HG02798 (cell line): ENCODE results near the gene EDEM3.
"Not testable (repeated sequence)": the region's sequence is repeated elsewhere in the genome, so short reads cannot be mapped to it uniquely, and the experiment has no call there.

Experiments
- ATAC-seq: cut with Tn5 transposase; IDR thresholded peaks from one replicate; pipeline ENCODE4 v1.9.1; 2021; ENCODE audit warnings: mild to moderate bottlenecking; ENCODE audit not compliant: unreplicated experiment, poor library complexity

EDEM3 gene

GRCh38 chr1:184770181-184770979 lies 15.7 kb upstream of the EDEM3 start:
- ATAC-seq: no peak

- no peak for ATAC-seq
Measured at GRCh38 chr1:184769241-184769640, 14.6 kb upstream of the EDEM3 start.

- no peak for ATAC-seq
Measured at GRCh38 chr1:184768467-184768866, 13.8 kb upstream of the EDEM3 start.

- ATAC-seq: no peak
Measured at GRCh38 chr1:184767591-184767990, 12.9 kb upstream of the EDEM3 start.

- ATAC-seq: no peak
Measured at GRCh38 chr1:184764483-184764882, 9.8 kb upstream of the EDEM3 start.

- not testable (repeated sequence) for ATAC-seq
Measured at GRCh38 chr1:184763520-184763919, 8.9 kb upstream of the EDEM3 start.

GRCh38 chr1:184761969-184762485 lies 7.4 kb upstream of the EDEM3 start:
- no peak for ATAC-seq

GRCh38 chr1:184759651-184760050 lies 5.0 kb upstream of the EDEM3 start:
- ATAC-seq: no peak

- ATAC-seq: no peak
Measured at GRCh38 chr1:184759112-184759511, 4.5 kb upstream of the EDEM3 start.

GRCh38 chr1:184757891-184758290 lies 3.2 kb upstream of the EDEM3 start:
- no peak for ATAC-seq

- no peak for ATAC-seq
Measured at GRCh38 chr1:184757406-184757805, 2.7 kb upstream of the EDEM3 start.

GRCh38 chr1:184755226-184756065 lies 788 bp upstream of the EDEM3 start:
- no peak for ATAC-seq

- peak; percentile 12 for ATAC-seq
Measured at GRCh38 chr1:184753608-184754475, 816 bp downstream of the EDEM3 start.

GRCh38 chr1:184753117-184753516 lies 1.5 kb downstream of the EDEM3 start:
- ATAC-seq: no peak

- ATAC-seq: no peak
Measured at GRCh38 chr1:184752656-184753055, 2.0 kb downstream of the EDEM3 start.

GRCh38 chr1:184748740-184749139 lies 5.9 kb downstream of the EDEM3 start:
- no peak for ATAC-seq

- ATAC-seq: peak; percentile 74
Measured at GRCh38 chr1:184747089-184747955, 7.3 kb downstream of the EDEM3 start.

GRCh38 chr1:184745929-184746638 lies 8.6 kb downstream of the EDEM3 start:
- peak; percentile 42 for ATAC-seq

GRCh38 chr1:184745110-184745509 lies 9.5 kb downstream of the EDEM3 start:
- ATAC-seq: no peak
